Measurements from ENCODE around the gene SORBS2.

The SORBS2 gene

GRCh38 chr4:185541251-185541727 is 270.7 kb downstream of the SORBS2 start:
- no peak for DNase-seq

- no peak for DNase-seq
Observed at GRCh38 chr4:185540487-185541120, 271.4 kb downstream of the SORBS2 start.

- no peak for DNase-seq
Observed at GRCh38 chr4:185540040-185540439, 272.0 kb downstream of the SORBS2 start.

- DNase-seq, result no peak
Observed at GRCh38 chr4:185538806-185539205, 273.2 kb downstream of the SORBS2 start.

GRCh38 chr4:185536411-185536709 is 275.6 kb downstream of the SORBS2 start:
- no peak for DNase-seq

- DNase-seq, result no peak
Observed at GRCh38 chr4:185535612-185536410, 276.2 kb downstream of the SORBS2 start.

All from fibroblast of upper back skin (primary cell).